ENCODE measurements around the gene SERPINI1.

Gene SERPINI1

GRCh38 chr3:167851749-167852148 is 116.2 kb downstream of the SERPINI1 start:
- DNase-seq (ENCODE audit: low spot score): no peak

- no peak for DNase-seq (ENCODE audit: low spot score)
These were observed 116.7 kb downstream of the SERPINI1 start for GRCh38 chr3:167852216-167852615.

DNA sequence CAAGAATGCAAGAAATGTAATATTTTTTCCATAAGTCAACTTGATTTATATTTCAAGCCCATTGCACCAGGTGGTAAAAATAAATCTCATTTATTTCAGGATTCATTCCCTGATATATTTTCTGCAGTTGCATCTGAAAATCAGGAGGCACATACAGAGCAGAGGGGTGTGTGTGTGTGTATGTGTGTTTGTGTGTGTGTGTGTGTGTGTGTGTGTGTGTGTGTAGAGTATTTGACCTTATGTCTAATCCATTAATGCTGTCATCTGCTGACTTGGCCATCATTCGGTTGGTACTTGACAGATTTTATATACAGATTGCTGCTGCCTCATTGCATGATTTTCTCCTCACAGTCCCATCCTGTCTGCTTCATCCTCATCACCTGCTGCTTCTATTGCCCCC is 118.5 kb downstream of the SERPINI1 start:
- no peak for DNase-seq (ENCODE audit: low spot score)

- DNase-seq (ENCODE audit: low spot score): no peak
These were observed 119.3 kb downstream of the SERPINI1 start for GRCh38 chr3:167854846-167855245.

- DNase-seq (ENCODE audit: low spot score): no peak
These were observed 119.8 kb downstream of the SERPINI1 start for GRCh38 chr3:167855306-167855705.

DNA sequence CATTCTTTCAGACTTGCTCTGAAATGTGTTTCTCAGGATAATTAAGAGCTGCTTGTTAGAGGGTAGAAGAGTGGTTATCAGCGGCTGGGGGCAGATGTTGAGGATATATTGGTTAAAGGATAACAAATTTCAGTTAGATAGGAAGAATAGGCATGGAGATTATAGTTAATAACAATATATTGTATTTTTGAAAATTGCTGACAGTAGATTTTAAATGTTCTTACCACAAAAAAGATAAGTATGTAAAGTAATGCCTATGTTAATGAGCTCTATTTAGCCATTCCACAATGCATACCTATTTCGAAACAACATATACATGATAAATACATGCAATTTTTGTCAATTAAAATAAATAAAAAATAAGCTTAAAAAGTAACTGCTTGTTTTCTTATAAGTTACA is 123.3 kb downstream of the SERPINI1 start:
- DNase-seq (ENCODE audit: low spot score): no peak

- DNase-seq (ENCODE audit: low spot score): no peak
These were observed 124.1 kb downstream of the SERPINI1 start for GRCh38 chr3:167859610-167860009.

DNA sequence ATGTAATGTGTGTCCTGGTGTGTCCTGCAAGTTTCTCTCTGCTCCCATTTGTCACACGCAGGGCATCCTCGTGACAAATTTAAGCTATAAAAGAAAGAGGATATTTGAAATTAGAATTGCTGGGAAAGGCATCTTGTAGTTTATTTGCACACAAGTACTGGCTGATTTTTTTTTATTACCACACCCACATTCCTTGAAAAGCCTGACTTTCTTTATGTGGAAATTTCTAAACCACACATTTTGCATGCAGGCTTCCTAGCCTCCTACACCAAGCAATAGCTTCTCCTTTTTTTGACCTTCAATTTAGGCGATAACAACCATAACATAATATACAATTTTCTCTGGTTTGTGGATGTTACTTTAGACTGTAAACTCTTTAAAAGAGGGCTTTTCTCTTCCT is 126.1 kb downstream of the SERPINI1 start:
- no peak for DNase-seq (ENCODE audit: low spot score)

- DNase-seq (ENCODE audit: low spot score): no peak
These were observed 126.7 kb downstream of the SERPINI1 start for GRCh38 chr3:167862104-167862730.

DNA sequence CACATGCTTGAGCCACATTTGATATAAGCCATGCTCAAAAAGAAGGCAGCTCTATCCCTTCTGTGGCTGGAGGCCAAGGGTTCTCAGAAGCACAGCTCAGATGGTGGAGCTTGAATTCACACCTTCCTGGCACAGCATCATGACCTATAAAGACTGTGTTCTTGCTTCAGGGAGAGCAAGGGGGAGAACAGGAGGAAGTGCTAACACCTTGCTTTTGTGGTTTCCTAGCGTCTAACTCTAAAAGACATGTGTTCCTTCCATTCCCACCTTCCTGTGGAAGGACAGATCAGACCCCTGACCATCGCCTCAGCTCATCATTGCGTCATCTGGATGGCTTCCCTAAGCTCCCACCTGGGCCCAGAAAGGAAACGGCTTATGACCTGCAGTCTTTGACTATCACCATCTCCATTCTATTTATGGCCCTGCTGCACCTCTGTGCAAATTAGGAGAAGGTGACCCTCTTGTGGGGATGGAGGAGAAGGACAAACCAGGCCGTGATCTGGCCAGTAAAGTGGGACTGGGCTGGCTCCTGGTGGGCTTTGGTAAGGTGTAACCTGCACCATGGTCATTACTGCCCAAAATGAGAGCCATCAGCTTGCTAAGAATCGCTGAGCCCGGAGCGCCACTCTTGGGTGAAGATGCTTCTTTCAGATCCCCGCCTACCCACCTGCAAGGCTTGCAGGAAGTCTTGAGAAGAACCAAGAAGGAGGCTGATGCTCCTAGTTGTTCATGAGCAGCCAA is 128.5 kb downstream of the SERPINI1 start:
- no peak for DNase-seq (ENCODE audit: low spot score)

GRCh38 chr3:167864552-167864874 is 129.0 kb downstream of the SERPINI1 start:
- no peak for DNase-seq (ENCODE audit: low spot score)

DNA sequence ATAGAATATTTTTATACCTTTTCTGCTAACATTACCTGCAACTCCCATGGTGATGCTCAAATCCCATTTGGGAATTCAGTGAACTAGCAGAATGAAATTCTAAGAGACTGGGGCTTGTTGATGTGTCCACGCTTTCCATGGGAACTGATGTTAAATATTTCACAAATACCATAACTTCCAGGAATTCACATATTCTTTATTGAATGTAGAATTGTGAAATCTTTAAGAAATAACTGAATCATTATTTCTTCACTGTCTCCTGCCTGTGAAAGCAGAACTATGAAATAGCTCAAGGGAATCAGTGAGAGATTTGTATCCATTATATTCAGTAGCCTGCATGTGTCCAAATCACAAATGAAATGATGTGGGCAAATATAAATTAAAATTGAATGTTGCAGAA is 130.8 kb downstream of the SERPINI1 start:
- no peak for DNase-seq (ENCODE audit: low spot score)

GRCh38 chr3:167867981-167868380 is 132.5 kb downstream of the SERPINI1 start:
- no peak for DNase-seq (ENCODE audit: low spot score)

DNA sequence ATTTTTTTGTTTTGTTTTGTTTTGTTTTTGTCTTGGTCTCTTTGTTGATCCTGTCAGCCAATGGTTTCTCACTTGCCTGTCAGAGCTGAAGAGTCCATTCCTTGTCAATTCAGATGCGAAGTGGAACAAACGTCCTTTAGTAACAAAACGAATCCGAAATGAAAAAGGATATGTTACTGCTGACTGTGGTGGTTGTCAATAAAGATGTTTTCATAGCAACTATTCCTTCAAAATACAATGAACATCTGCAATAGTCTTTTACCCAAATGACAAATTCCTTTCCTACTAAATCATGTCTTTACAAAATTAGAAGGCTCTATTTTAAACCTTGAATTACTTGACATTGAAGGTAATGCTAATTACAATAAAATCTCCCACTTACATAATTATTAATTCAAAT is 134.7 kb downstream of the SERPINI1 start:
- no peak for DNase-seq (ENCODE audit: low spot score)

DNA sequence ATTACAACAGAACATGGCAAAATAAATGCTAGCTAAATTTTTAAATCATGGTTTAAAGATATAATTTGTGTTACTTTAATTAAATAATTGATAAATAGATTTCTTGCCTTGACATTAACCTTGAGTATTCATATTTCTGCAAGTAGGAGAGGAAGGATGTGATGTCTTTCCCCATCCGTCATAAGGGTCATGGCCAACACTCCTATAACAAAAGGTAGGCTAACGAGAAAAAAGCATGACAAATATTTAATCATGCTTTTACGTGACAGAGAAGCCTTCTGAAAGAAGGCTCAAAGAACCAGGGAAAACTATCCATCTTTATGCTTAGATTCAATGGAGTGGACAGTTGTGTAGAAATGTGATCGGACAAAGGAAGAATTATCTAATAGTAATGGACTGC is 135.2 kb downstream of the SERPINI1 start:
- DNase-seq (ENCODE audit: low spot score): no peak

DNA sequence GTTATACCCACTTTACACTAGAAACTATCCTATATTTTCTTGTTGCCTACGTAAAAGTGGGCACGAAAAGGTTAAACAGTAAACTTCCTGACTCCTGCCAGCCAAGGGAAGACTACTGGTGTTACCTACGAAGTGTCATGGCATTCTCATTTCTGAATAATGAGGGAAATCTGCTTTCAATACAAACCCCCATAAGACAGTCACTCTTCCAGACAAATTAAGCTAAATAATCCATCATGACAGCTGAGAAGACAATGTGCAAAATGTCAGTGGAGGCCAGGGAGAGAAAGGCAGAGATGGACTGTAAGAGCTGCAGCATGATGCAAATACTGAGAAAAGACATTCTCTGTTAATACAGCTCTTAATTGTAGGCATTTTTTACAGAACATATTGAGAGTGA is 136.5 kb downstream of the SERPINI1 start:
- no peak for DNase-seq (ENCODE audit: low spot score)

GRCh38 chr3:167872941-167873340 is 137.4 kb downstream of the SERPINI1 start:
- no peak for DNase-seq (ENCODE audit: low spot score)

DNA sequence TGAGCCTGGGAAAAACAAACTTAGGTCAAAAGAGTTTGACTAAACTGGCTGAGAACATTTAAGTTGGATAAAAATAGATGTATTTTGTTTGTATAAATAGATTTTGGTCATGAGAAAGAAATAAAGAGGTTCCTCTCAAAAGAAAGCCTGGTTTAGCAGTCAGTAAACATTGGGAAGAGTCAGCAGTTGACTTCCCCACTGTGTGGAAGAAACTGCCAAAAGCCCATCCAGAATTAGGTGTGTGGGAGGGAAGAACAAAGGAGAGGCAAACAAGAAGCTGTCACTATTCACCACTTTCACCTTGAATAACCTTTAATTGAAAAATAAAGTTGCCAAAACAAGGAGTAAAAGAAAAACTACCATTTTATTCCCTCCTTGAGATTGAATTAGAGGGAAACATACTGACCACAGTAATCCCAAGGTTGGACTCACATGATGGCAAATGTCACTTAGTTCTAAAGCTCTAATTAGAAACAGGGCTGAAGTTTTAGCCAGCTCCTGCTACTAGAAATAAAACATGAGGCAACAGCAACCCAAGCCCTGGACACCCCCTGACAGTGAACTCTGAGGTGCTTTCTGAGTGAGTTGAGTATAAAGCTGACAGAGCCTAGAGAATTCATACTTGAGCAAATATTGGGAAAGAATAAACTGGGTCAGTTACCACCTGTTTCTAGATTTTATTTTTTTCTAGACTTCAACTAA is 139.3 kb downstream of the SERPINI1 start:
- DNase-seq (ENCODE audit: low spot score): no peak

All from D341Med (cell line).